H9 (cell line): Measurements from ENCODE around the gene TM4SF1. TPM values are rescaled to one million over a fixed set of nuclear protein-coding genes. Genes with fewer than 3 reads are reported as not detected.

Experiments
- DNase-seq: peaks from one replicate; pipeline ENCODE4 v3.0.0-alpha.2; 2017
- H2AFZ ChIP-seq: one replicate; pipeline ENCODE4 v1.6.1; 2013; ENCODE audit warnings: mild to moderate bottlenecking, low read length, control low read depth, moderate library complexity
- H2AK5ac ChIP-seq: 2 replicates; pipeline ENCODE4 v1.6.1; 2013; ENCODE audit warnings: low read length, control low read depth, mixed read lengths; ENCODE audit not compliant: insufficient read length
- H2BK120ac ChIP-seq: one replicate; pipeline ENCODE4 v1.6.1; 2013; ENCODE audit warnings: low read depth, mild to moderate bottlenecking, low read length, control low read depth, inconsistent platforms; ENCODE audit not compliant: poor library complexity, severe bottlenecking
- H2BK12ac ChIP-seq: 2 replicates; pipeline ENCODE4 v1.6.1; 2013; ENCODE audit warnings: low read length, control low read depth, mixed read lengths, low read depth; ENCODE audit not compliant: insufficient read length
- H2BK15ac ChIP-seq: 2 replicates; pipeline ENCODE4 v1.6.1; 2013; ENCODE audit warnings: low read depth, low read length, control low read depth
- H2BK20ac ChIP-seq: one replicate; pipeline ENCODE4 v1.6.1; 2013; ENCODE audit warnings: low read depth, mild to moderate bottlenecking, low read length, control low read depth, inconsistent platforms; ENCODE audit not compliant: poor library complexity, severe bottlenecking
- H2BK5ac ChIP-seq: 2 replicates; pipeline ENCODE4 v1.6.1; 2013; ENCODE audit warnings: low read length, control low read depth, mixed read lengths; ENCODE audit not compliant: insufficient read length
- H3K14ac ChIP-seq: 2 replicates; pipeline ENCODE4 v1.6.1; 2013; ENCODE audit warnings: low read length, control low read depth; ENCODE audit not compliant: insufficient read depth
- H3K18ac ChIP-seq: 2 replicates; pipeline ENCODE4 v1.6.1; 2013; ENCODE audit warnings: low read depth, mild to moderate bottlenecking, mixed read lengths, low read length, control low read depth; ENCODE audit not compliant: insufficient read length
- H3K23ac ChIP-seq: 2 replicates; pipeline ENCODE4 v1.6.1; 2013; ENCODE audit warnings: low read length, control low read depth, mixed read lengths, low read depth; ENCODE audit not compliant: insufficient read length
- H3K23me2 ChIP-seq: 2 replicates; pipeline ENCODE4 v1.6.1; 2013; ENCODE audit warnings: low read depth, mild to moderate bottlenecking, mixed read lengths, low read length, control low read depth; ENCODE audit not compliant: insufficient read length, poor library complexity, severe bottlenecking
- H3K27ac ChIP-seq: 2 replicates; pipeline ENCODE4 v1.5.1; 2013; ENCODE audit warnings: low read length, control low read depth, mixed read lengths, low read depth; ENCODE audit not compliant: insufficient read length
- H3K27me3 ChIP-seq: 2 replicates; pipeline ENCODE4 v1.6.1; 2013; ENCODE audit warnings: low read length, control low read depth, inconsistent platforms; ENCODE audit not compliant: insufficient read depth
- H3K4ac ChIP-seq: 2 replicates; pipeline ENCODE4 v1.6.1; 2013; ENCODE audit warnings: low read depth, mild to moderate bottlenecking, control low read depth, inconsistent platforms, low read length, moderate library complexity
- H3K4me1 ChIP-seq: 2 replicates; pipeline ENCODE4 v1.6.1; 2013; ENCODE audit warnings: low read length, control low read depth, inconsistent platforms; ENCODE audit not compliant: insufficient read depth
- H3K4me2 ChIP-seq: 2 replicates; pipeline ENCODE4 v1.6.1; 2013; ENCODE audit warnings: low read length, control low read depth, mixed read lengths; ENCODE audit not compliant: insufficient read length, insufficient read depth
- H3K56ac ChIP-seq: 2 replicates; pipeline ENCODE4 v1.6.1; 2013; ENCODE audit warnings: low read depth, mild to moderate bottlenecking, mixed read lengths, low read length, control low read depth; ENCODE audit not compliant: insufficient read length
- H3K79me1 ChIP-seq: 2 replicates; pipeline ENCODE4 v1.6.1; 2013; ENCODE audit warnings: low read depth, mild to moderate bottlenecking, moderate library complexity, low read length, control low read depth, inconsistent platforms; ENCODE audit not compliant: insufficient read depth, poor library complexity, severe bottlenecking
- H3K79me2 ChIP-seq: 2 replicates; pipeline ENCODE4 v1.6.1; 2013; ENCODE audit warnings: low read length, control low read depth, inconsistent platforms; ENCODE audit not compliant: insufficient read depth
- H3K9ac ChIP-seq: 2 replicates; pipeline ENCODE4 v1.6.1; 2013; ENCODE audit warnings: low read length, control low read depth, mixed read lengths; ENCODE audit not compliant: insufficient read length; ENCODE audit errors: extremely low read depth
- H3K9me3 ChIP-seq: one replicate; pipeline ENCODE4 v1.6.1; 2013; ENCODE audit warnings: low read depth, low read length, inconsistent platforms; ENCODE audit not compliant: control insufficient read depth
- H3T11ph ChIP-seq: one replicate; pipeline ENCODE4 v1.6.1; 2013; ENCODE audit warnings: mild to moderate bottlenecking, low read length, control low read depth, inconsistent platforms
- H4K20me1 ChIP-seq: one replicate; pipeline ENCODE4 v1.6.1; 2013; ENCODE audit not compliant: control insufficient read depth, insufficient read length, insufficient read depth
- H4K5ac ChIP-seq: 2 replicates; pipeline ENCODE4 v1.6.1; 2013; ENCODE audit warnings: low read depth, mild to moderate bottlenecking, mixed read lengths, low read length, control low read depth; ENCODE audit not compliant: insufficient read length
- H4K8ac ChIP-seq: replicated peaks from 2 replicates; pipeline ENCODE4 v1.6.1; 2013; ENCODE audit warnings: low read length, control low read depth, mixed read lengths, low read depth; ENCODE audit not compliant: insufficient read length
- H4K91ac ChIP-seq: 2 replicates; pipeline ENCODE4 v1.6.1; 2013; ENCODE audit warnings: low read depth, mild to moderate bottlenecking, moderate library complexity, mixed read lengths, low read length, control low read depth; ENCODE audit not compliant: insufficient read length
- H3K27ac Mint-ChIP-seq, 3 experiments: 2 replicates in 2 of 3; 3 replicates in 1 of 3; pipeline ENCODE4 v1.8.0; 2020 to 2021; ENCODE audit warnings: mixed read lengths in 3 of 3, mild to moderate bottlenecking in 1 of 3, moderate library complexity in 1 of 3
- H3K27me3 Mint-ChIP-seq: 2 replicates; pipeline ENCODE4 v1.8.0; 2021; ENCODE audit warnings: low read depth, mild to moderate bottlenecking, moderate library complexity, mixed read lengths
- H3K36me3 Mint-ChIP-seq, 3 experiments: 2 replicates in 2 of 3; 3 replicates in 1 of 3; pipeline ENCODE4 v1.8.0; 2020 to 2021; ENCODE audit warnings: low read depth in 3 of 3, mixed read lengths in 3 of 3; ENCODE audit not compliant: insufficient read depth in 1 of 3
- H3K4me1 Mint-ChIP-seq, 2 experiments: 2 replicates each; pipeline ENCODE4 v1.8.0; 2020; ENCODE audit warnings: mixed read lengths in 2 of 2
- H3K4me3 Mint-ChIP-seq, 2 experiments: 2 replicates in 1 of 2; 3 replicates in 1 of 2; pipeline ENCODE4 v1.8.0; 2020 to 2021; ENCODE audit warnings: mild to moderate bottlenecking in 2 of 2, mixed read lengths in 2 of 2, moderate library complexity in 1 of 2
- H3K9me3 Mint-ChIP-seq, 2 experiments: 2 replicates in 1 of 2; 3 replicates in 1 of 2; pipeline ENCODE4 v1.8.0; 2020; ENCODE audit warnings: mild to moderate bottlenecking in 2 of 2, mixed read lengths in 2 of 2, moderate library complexity in 1 of 2
- CTCF ChIP-seq: fragments of 200-600 bp; sonication (generic); conservative IDR thresholded peaks from 3 replicates; pipeline ENCODE4 v1.8.0; 2021; ENCODE audit warnings: antibody characterized with exemption, mild to moderate bottlenecking
- WGBS: extraction: QIAGEN DNeasy Blood & Tissue Kit; methylation state at CpG from one replicate; pipeline ENCODE4 v1.1.7; 2013; ENCODE audit warnings: missing lambda C conversion rate, low lambda C conversion rate, mixed read lengths; ENCODE audit not compliant: insufficient read length; ENCODE audit errors: extremely low coverage; 5-methylcytosine and 5-hydroxymethylcytosine counted together
- total RNA-seq: library from RNA; stranded (reverse); gene quantifications from 2 replicates; pipeline ENCODE4 v1.2.1, GENCODE V29; 2021

The TM4SF1 gene
- total RNA-seq, 1 experiment from 2014 or later, result 1.2 TPM

DNA sequence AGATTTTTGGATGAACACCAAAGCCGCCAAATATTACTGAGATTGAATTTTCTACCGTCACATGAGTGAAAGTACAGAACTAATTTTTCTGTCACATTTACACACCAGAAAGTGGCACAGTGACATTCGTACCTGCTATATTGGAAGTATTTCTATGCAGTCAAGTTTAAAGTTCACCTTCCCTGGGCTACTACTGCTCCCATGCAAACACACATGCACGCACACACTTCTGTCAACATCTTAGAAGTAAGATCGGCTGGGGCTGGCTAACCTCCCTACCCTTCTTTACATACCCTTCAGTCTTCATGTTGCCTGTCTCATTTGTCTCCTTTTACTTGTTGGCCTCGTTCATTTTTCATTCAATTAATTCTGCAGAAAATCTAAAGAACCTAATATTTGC lies 19.0 kb upstream of the TM4SF1 start:
- no peaks in the 10 kb centered on the region for H3K9me3 Mint-ChIP-seq
- Histone ChIP-seq H2AK5ac (no peak overlapping the region), H2BK120ac (no peak overlapping the region), H4K5ac (no peak overlapping the region), H3K18ac (no peak overlapping the region), H3K9ac (no peak overlapping the region), H3K27me3 (no peaks in the 10 kb centered on the region), H2BK5ac (no peak overlapping the region), H3K79me1 (no peaks in the 10 kb centered on the region), H3K27ac (no peak overlapping the region), H2BK15ac (no peak overlapping the region), H2AFZ (no peak overlapping the region), H3K4me2 (no peak overlapping the region), H2BK12ac (no peak overlapping the region), H3K4ac (no peak overlapping the region), H3K23ac (no peak overlapping the region), H4K91ac (no peak overlapping the region), H3K79me2 (no peaks in the 10 kb centered on the region), H2BK20ac (no peak overlapping the region), H3T11ph (no peak overlapping the region), H3K4me1 (no peaks in the 10 kb centered on the region), H4K20me1 (no peaks in the 10 kb centered on the region), H3K23me2 (no peaks in the 10 kb centered on the region), H4K8ac (no peak overlapping the region), H3K56ac (no peak overlapping the region), H3K9me3 (no peaks in the 10 kb centered on the region), H3K14ac (no peak overlapping the region)
- no peak for DNase-seq
- no peak overlapping the region for H3K27ac Mint-ChIP-seq
- no CpG with 5 or more reads among the region's 6 CpGs for WGBS
- H3K4me3 Mint-ChIP-seq, result no peak overlapping the region
- H3K4me1 Mint-ChIP-seq, result no peaks in the 10 kb centered on the region
- no peaks in the 10 kb centered on the region for H3K27me3 Mint-ChIP-seq
- no peak for TF ChIP-seq CTCF
- no peaks in the 10 kb centered on the region; a peak in 1 of 7 replicates for H3K36me3 Mint-ChIP-seq
